H9 (cell line): ENCODE measurements around the gene KIF26B. TPM values are rescaled to one million over a fixed set of nuclear protein-coding genes. Genes with fewer than 3 reads are reported as not detected.

Source experiments
- DNase-seq: peaks from one replicate; pipeline ENCODE4 v3.0.0-alpha.2; 2017
- H2AFZ ChIP-seq: one replicate; pipeline ENCODE4 v1.6.1; 2013; ENCODE audit warnings: mild to moderate bottlenecking, low read length, control low read depth, moderate library complexity
- H2AK5ac ChIP-seq: 2 replicates; pipeline ENCODE4 v1.6.1; 2013; ENCODE audit warnings: low read length, control low read depth, mixed read lengths; ENCODE audit not compliant: insufficient read length
- H2BK120ac ChIP-seq: one replicate; pipeline ENCODE4 v1.6.1; 2013; ENCODE audit warnings: low read depth, mild to moderate bottlenecking, low read length, control low read depth, inconsistent platforms; ENCODE audit not compliant: poor library complexity, severe bottlenecking
- H2BK12ac ChIP-seq: 2 replicates; pipeline ENCODE4 v1.6.1; 2013; ENCODE audit warnings: low read length, control low read depth, mixed read lengths, low read depth; ENCODE audit not compliant: insufficient read length
- H2BK15ac ChIP-seq: 2 replicates; pipeline ENCODE4 v1.6.1; 2013; ENCODE audit warnings: low read depth, low read length, control low read depth
- H2BK20ac ChIP-seq: one replicate; pipeline ENCODE4 v1.6.1; 2013; ENCODE audit warnings: low read depth, mild to moderate bottlenecking, low read length, control low read depth, inconsistent platforms; ENCODE audit not compliant: poor library complexity, severe bottlenecking
- H2BK5ac ChIP-seq: 2 replicates; pipeline ENCODE4 v1.6.1; 2013; ENCODE audit warnings: low read length, control low read depth, mixed read lengths; ENCODE audit not compliant: insufficient read length
- H3K14ac ChIP-seq: 2 replicates; pipeline ENCODE4 v1.6.1; 2013; ENCODE audit warnings: low read length, control low read depth; ENCODE audit not compliant: insufficient read depth
- H3K18ac ChIP-seq: 2 replicates; pipeline ENCODE4 v1.6.1; 2013; ENCODE audit warnings: low read depth, mild to moderate bottlenecking, mixed read lengths, low read length, control low read depth; ENCODE audit not compliant: insufficient read length
- H3K23ac ChIP-seq: 2 replicates; pipeline ENCODE4 v1.6.1; 2013; ENCODE audit warnings: low read length, control low read depth, mixed read lengths, low read depth; ENCODE audit not compliant: insufficient read length
- H3K23me2 ChIP-seq: 2 replicates; pipeline ENCODE4 v1.6.1; 2013; ENCODE audit warnings: low read depth, mild to moderate bottlenecking, mixed read lengths, low read length, control low read depth; ENCODE audit not compliant: insufficient read length, poor library complexity, severe bottlenecking
- H3K27ac ChIP-seq: 2 replicates; pipeline ENCODE4 v1.5.1; 2013; ENCODE audit warnings: low read length, control low read depth, mixed read lengths, low read depth; ENCODE audit not compliant: insufficient read length
- H3K27me3 ChIP-seq: 2 replicates; pipeline ENCODE4 v1.6.1; 2013; ENCODE audit warnings: low read length, control low read depth, inconsistent platforms; ENCODE audit not compliant: insufficient read depth
- H3K4ac ChIP-seq: 2 replicates; pipeline ENCODE4 v1.6.1; 2013; ENCODE audit warnings: low read depth, mild to moderate bottlenecking, control low read depth, inconsistent platforms, low read length, moderate library complexity
- H3K4me1 ChIP-seq: 2 replicates; pipeline ENCODE4 v1.6.1; 2013; ENCODE audit warnings: low read length, control low read depth, inconsistent platforms; ENCODE audit not compliant: insufficient read depth
- H3K4me2 ChIP-seq: 2 replicates; pipeline ENCODE4 v1.6.1; 2013; ENCODE audit warnings: low read length, control low read depth, mixed read lengths; ENCODE audit not compliant: insufficient read length, insufficient read depth
- H3K56ac ChIP-seq: 2 replicates; pipeline ENCODE4 v1.6.1; 2013; ENCODE audit warnings: low read depth, mild to moderate bottlenecking, mixed read lengths, low read length, control low read depth; ENCODE audit not compliant: insufficient read length
- H3K79me1 ChIP-seq: 2 replicates; pipeline ENCODE4 v1.6.1; 2013; ENCODE audit warnings: low read depth, mild to moderate bottlenecking, moderate library complexity, low read length, control low read depth, inconsistent platforms; ENCODE audit not compliant: insufficient read depth, poor library complexity, severe bottlenecking
- H3K79me2 ChIP-seq: 2 replicates; pipeline ENCODE4 v1.6.1; 2013; ENCODE audit warnings: low read length, control low read depth, inconsistent platforms; ENCODE audit not compliant: insufficient read depth
- H3K9ac ChIP-seq: 2 replicates; pipeline ENCODE4 v1.6.1; 2013; ENCODE audit warnings: low read length, control low read depth, mixed read lengths; ENCODE audit not compliant: insufficient read length; ENCODE audit errors: extremely low read depth
- H3K9me3 ChIP-seq: one replicate; pipeline ENCODE4 v1.6.1; 2013; ENCODE audit warnings: low read depth, low read length, inconsistent platforms; ENCODE audit not compliant: control insufficient read depth
- H3T11ph ChIP-seq: one replicate; pipeline ENCODE4 v1.6.1; 2013; ENCODE audit warnings: mild to moderate bottlenecking, low read length, control low read depth, inconsistent platforms
- H4K20me1 ChIP-seq: one replicate; pipeline ENCODE4 v1.6.1; 2013; ENCODE audit not compliant: control insufficient read depth, insufficient read length, insufficient read depth
- H4K5ac ChIP-seq: 2 replicates; pipeline ENCODE4 v1.6.1; 2013; ENCODE audit warnings: low read depth, mild to moderate bottlenecking, mixed read lengths, low read length, control low read depth; ENCODE audit not compliant: insufficient read length
- H4K8ac ChIP-seq: replicated peaks from 2 replicates; pipeline ENCODE4 v1.6.1; 2013; ENCODE audit warnings: low read length, control low read depth, mixed read lengths, low read depth; ENCODE audit not compliant: insufficient read length
- H4K91ac ChIP-seq: 2 replicates; pipeline ENCODE4 v1.6.1; 2013; ENCODE audit warnings: low read depth, mild to moderate bottlenecking, moderate library complexity, mixed read lengths, low read length, control low read depth; ENCODE audit not compliant: insufficient read length
- H3K27ac Mint-ChIP-seq, 3 experiments: 2 replicates in 2 of 3; 3 replicates in 1 of 3; pipeline ENCODE4 v1.8.0; 2020 to 2021; ENCODE audit warnings: mixed read lengths in 3 of 3, mild to moderate bottlenecking in 1 of 3, moderate library complexity in 1 of 3
- H3K27me3 Mint-ChIP-seq: 2 replicates; pipeline ENCODE4 v1.8.0; 2021; ENCODE audit warnings: low read depth, mild to moderate bottlenecking, moderate library complexity, mixed read lengths
- H3K36me3 Mint-ChIP-seq, 3 experiments: 2 replicates in 2 of 3; 3 replicates in 1 of 3; pipeline ENCODE4 v1.8.0; 2020 to 2021; ENCODE audit warnings: low read depth in 3 of 3, mixed read lengths in 3 of 3; ENCODE audit not compliant: insufficient read depth in 1 of 3
- H3K4me1 Mint-ChIP-seq, 2 experiments: 2 replicates each; pipeline ENCODE4 v1.8.0; 2020; ENCODE audit warnings: mixed read lengths in 2 of 2
- H3K4me3 Mint-ChIP-seq, 2 experiments: 2 replicates in 1 of 2; 3 replicates in 1 of 2; pipeline ENCODE4 v1.8.0; 2020 to 2021; ENCODE audit warnings: mild to moderate bottlenecking in 2 of 2, mixed read lengths in 2 of 2, moderate library complexity in 1 of 2
- H3K9me3 Mint-ChIP-seq, 2 experiments: 2 replicates in 1 of 2; 3 replicates in 1 of 2; pipeline ENCODE4 v1.8.0; 2020; ENCODE audit warnings: mild to moderate bottlenecking in 2 of 2, mixed read lengths in 2 of 2, moderate library complexity in 1 of 2
- CTCF ChIP-seq: fragments of 200-600 bp; sonication (generic); conservative IDR thresholded peaks from 3 replicates; pipeline ENCODE4 v1.8.0; 2021; ENCODE audit warnings: antibody characterized with exemption, mild to moderate bottlenecking
- WGBS: extraction: QIAGEN DNeasy Blood & Tissue Kit; methylation state at CpG from one replicate; pipeline ENCODE4 v1.1.7; 2013; ENCODE audit warnings: missing lambda C conversion rate, low lambda C conversion rate, mixed read lengths; ENCODE audit not compliant: insufficient read length; ENCODE audit errors: extremely low coverage; 5-methylcytosine and 5-hydroxymethylcytosine counted together
- total RNA-seq: library from RNA; stranded (reverse); gene quantifications from 2 replicates; pipeline ENCODE4 v1.2.1, GENCODE V29; 2021

Gene KIF26B
- total RNA-seq, 1 experiment from 2014 or later: 0.13 TPM

GRCh38 chr1:245290836-245291235 lies 136.1 kb downstream of the KIF26B start:
- no CpG with 5 or more reads among the region's 1 CpG for WGBS
- H3K14ac ChIP-seq: no peak overlapping the region
- no peak overlapping the region; a peak in 1 of 5 replicates for H3K4me3 Mint-ChIP-seq
- H3K79me2 ChIP-seq: no peaks in the 10 kb centered on the region
- H3T11ph ChIP-seq: no peak overlapping the region
- H2BK15ac ChIP-seq: no peak overlapping the region
- H3K18ac ChIP-seq: no peak overlapping the region
- no peak overlapping the region for H4K5ac ChIP-seq
- no peak overlapping the region for H3K23ac ChIP-seq
- no peaks in the 10 kb centered on the region for H3K9me3 ChIP-seq
- H3K27me3 ChIP-seq: no peaks in the 10 kb centered on the region
- no peak overlapping the region for H2BK120ac ChIP-seq
- no peak overlapping the region for H3K9ac ChIP-seq
- no peak overlapping the region for H3K4me2 ChIP-seq
- H2BK20ac ChIP-seq: no peak overlapping the region
- DNase-seq: no peak
- no peak overlapping the region for H2BK5ac ChIP-seq
- H4K91ac ChIP-seq: no peak overlapping the region
- no peaks in the 10 kb centered on the region; a peak in 1 of 7 replicates for H3K36me3 Mint-ChIP-seq
- H4K20me1 ChIP-seq: no peaks in the 10 kb centered on the region
- TF ChIP-seq CTCF: no peak
- H3K27ac ChIP-seq: no peak overlapping the region
- H3K4me1 ChIP-seq: no peaks in the 10 kb centered on the region
- H3K4me1 Mint-ChIP-seq: peaks cover 3% of the 10 kb centered on the region in 2 experiments; a peak in 2 of 4 replicates
- H3K23me2 ChIP-seq: no peaks in the 10 kb centered on the region
- no peak overlapping the region for H3K27ac Mint-ChIP-seq
- H2AFZ ChIP-seq: no peak overlapping the region
- no peak overlapping the region for H2BK12ac ChIP-seq
- H3K27me3 Mint-ChIP-seq: no peaks in the 10 kb centered on the region
- no peak overlapping the region for H3K56ac ChIP-seq
- H3K79me1 ChIP-seq: no peaks in the 10 kb centered on the region
- H2AK5ac ChIP-seq: no peak overlapping the region
- H3K4ac ChIP-seq: no peak overlapping the region
- H4K8ac ChIP-seq: no peak overlapping the region
- H3K9me3 Mint-ChIP-seq: no peaks in the 10 kb centered on the region
